H9 (cell line): Measurements from ENCODE around the gene DACT2. TPM values are rescaled to one million over a fixed set of nuclear protein-coding genes. Genes with fewer than 3 reads are reported as not detected.

ENCODE experiments used
- DNase-seq: peaks from one replicate; pipeline ENCODE4 v3.0.0-alpha.2; 2017
- H2AFZ ChIP-seq: one replicate; pipeline ENCODE4 v1.6.1; 2013; ENCODE audit warnings: mild to moderate bottlenecking, low read length, control low read depth, moderate library complexity
- H2AK5ac ChIP-seq: 2 replicates; pipeline ENCODE4 v1.6.1; 2013; ENCODE audit warnings: low read length, control low read depth, mixed read lengths; ENCODE audit not compliant: insufficient read length
- H2BK120ac ChIP-seq: one replicate; pipeline ENCODE4 v1.6.1; 2013; ENCODE audit warnings: low read depth, mild to moderate bottlenecking, low read length, control low read depth, inconsistent platforms; ENCODE audit not compliant: poor library complexity, severe bottlenecking
- H2BK12ac ChIP-seq: 2 replicates; pipeline ENCODE4 v1.6.1; 2013; ENCODE audit warnings: low read length, control low read depth, mixed read lengths, low read depth; ENCODE audit not compliant: insufficient read length
- H2BK15ac ChIP-seq: 2 replicates; pipeline ENCODE4 v1.6.1; 2013; ENCODE audit warnings: low read depth, low read length, control low read depth
- H2BK20ac ChIP-seq: one replicate; pipeline ENCODE4 v1.6.1; 2013; ENCODE audit warnings: low read depth, mild to moderate bottlenecking, low read length, control low read depth, inconsistent platforms; ENCODE audit not compliant: poor library complexity, severe bottlenecking
- H2BK5ac ChIP-seq: 2 replicates; pipeline ENCODE4 v1.6.1; 2013; ENCODE audit warnings: low read length, control low read depth, mixed read lengths; ENCODE audit not compliant: insufficient read length
- H3K14ac ChIP-seq: 2 replicates; pipeline ENCODE4 v1.6.1; 2013; ENCODE audit warnings: low read length, control low read depth; ENCODE audit not compliant: insufficient read depth
- H3K18ac ChIP-seq: 2 replicates; pipeline ENCODE4 v1.6.1; 2013; ENCODE audit warnings: low read depth, mild to moderate bottlenecking, mixed read lengths, low read length, control low read depth; ENCODE audit not compliant: insufficient read length
- H3K23ac ChIP-seq: 2 replicates; pipeline ENCODE4 v1.6.1; 2013; ENCODE audit warnings: low read length, control low read depth, mixed read lengths, low read depth; ENCODE audit not compliant: insufficient read length
- H3K23me2 ChIP-seq: 2 replicates; pipeline ENCODE4 v1.6.1; 2013; ENCODE audit warnings: low read depth, mild to moderate bottlenecking, mixed read lengths, low read length, control low read depth; ENCODE audit not compliant: insufficient read length, poor library complexity, severe bottlenecking
- H3K27ac ChIP-seq: 2 replicates; pipeline ENCODE4 v1.5.1; 2013; ENCODE audit warnings: low read length, control low read depth, mixed read lengths, low read depth; ENCODE audit not compliant: insufficient read length
- H3K27me3 ChIP-seq: 2 replicates; pipeline ENCODE4 v1.6.1; 2013; ENCODE audit warnings: low read length, control low read depth, inconsistent platforms; ENCODE audit not compliant: insufficient read depth
- H3K4ac ChIP-seq: 2 replicates; pipeline ENCODE4 v1.6.1; 2013; ENCODE audit warnings: low read depth, mild to moderate bottlenecking, control low read depth, inconsistent platforms, low read length, moderate library complexity
- H3K4me1 ChIP-seq: 2 replicates; pipeline ENCODE4 v1.6.1; 2013; ENCODE audit warnings: low read length, control low read depth, inconsistent platforms; ENCODE audit not compliant: insufficient read depth
- H3K4me2 ChIP-seq: 2 replicates; pipeline ENCODE4 v1.6.1; 2013; ENCODE audit warnings: low read length, control low read depth, mixed read lengths; ENCODE audit not compliant: insufficient read length, insufficient read depth
- H3K56ac ChIP-seq: 2 replicates; pipeline ENCODE4 v1.6.1; 2013; ENCODE audit warnings: low read depth, mild to moderate bottlenecking, mixed read lengths, low read length, control low read depth; ENCODE audit not compliant: insufficient read length
- H3K79me1 ChIP-seq: 2 replicates; pipeline ENCODE4 v1.6.1; 2013; ENCODE audit warnings: low read depth, mild to moderate bottlenecking, moderate library complexity, low read length, control low read depth, inconsistent platforms; ENCODE audit not compliant: insufficient read depth, poor library complexity, severe bottlenecking
- H3K79me2 ChIP-seq: 2 replicates; pipeline ENCODE4 v1.6.1; 2013; ENCODE audit warnings: low read length, control low read depth, inconsistent platforms; ENCODE audit not compliant: insufficient read depth
- H3K9ac ChIP-seq: 2 replicates; pipeline ENCODE4 v1.6.1; 2013; ENCODE audit warnings: low read length, control low read depth, mixed read lengths; ENCODE audit not compliant: insufficient read length; ENCODE audit errors: extremely low read depth
- H3K9me3 ChIP-seq: one replicate; pipeline ENCODE4 v1.6.1; 2013; ENCODE audit warnings: low read depth, low read length, inconsistent platforms; ENCODE audit not compliant: control insufficient read depth
- H3T11ph ChIP-seq: one replicate; pipeline ENCODE4 v1.6.1; 2013; ENCODE audit warnings: mild to moderate bottlenecking, low read length, control low read depth, inconsistent platforms
- H4K20me1 ChIP-seq: one replicate; pipeline ENCODE4 v1.6.1; 2013; ENCODE audit not compliant: control insufficient read depth, insufficient read length, insufficient read depth
- H4K5ac ChIP-seq: 2 replicates; pipeline ENCODE4 v1.6.1; 2013; ENCODE audit warnings: low read depth, mild to moderate bottlenecking, mixed read lengths, low read length, control low read depth; ENCODE audit not compliant: insufficient read length
- H4K8ac ChIP-seq: replicated peaks from 2 replicates; pipeline ENCODE4 v1.6.1; 2013; ENCODE audit warnings: low read length, control low read depth, mixed read lengths, low read depth; ENCODE audit not compliant: insufficient read length
- H4K91ac ChIP-seq: 2 replicates; pipeline ENCODE4 v1.6.1; 2013; ENCODE audit warnings: low read depth, mild to moderate bottlenecking, moderate library complexity, mixed read lengths, low read length, control low read depth; ENCODE audit not compliant: insufficient read length
- H3K27ac Mint-ChIP-seq, 3 experiments: 2 replicates in 2 of 3; 3 replicates in 1 of 3; pipeline ENCODE4 v1.8.0; 2020 to 2021; ENCODE audit warnings: mixed read lengths in 3 of 3, mild to moderate bottlenecking in 1 of 3, moderate library complexity in 1 of 3
- H3K27me3 Mint-ChIP-seq: 2 replicates; pipeline ENCODE4 v1.8.0; 2021; ENCODE audit warnings: low read depth, mild to moderate bottlenecking, moderate library complexity, mixed read lengths
- H3K36me3 Mint-ChIP-seq, 3 experiments: 2 replicates in 2 of 3; 3 replicates in 1 of 3; pipeline ENCODE4 v1.8.0; 2020 to 2021; ENCODE audit warnings: low read depth in 3 of 3, mixed read lengths in 3 of 3; ENCODE audit not compliant: insufficient read depth in 1 of 3
- H3K4me1 Mint-ChIP-seq, 2 experiments: 2 replicates each; pipeline ENCODE4 v1.8.0; 2020; ENCODE audit warnings: mixed read lengths in 2 of 2
- H3K4me3 Mint-ChIP-seq, 2 experiments: 2 replicates in 1 of 2; 3 replicates in 1 of 2; pipeline ENCODE4 v1.8.0; 2020 to 2021; ENCODE audit warnings: mild to moderate bottlenecking in 2 of 2, mixed read lengths in 2 of 2, moderate library complexity in 1 of 2
- H3K9me3 Mint-ChIP-seq, 2 experiments: 2 replicates in 1 of 2; 3 replicates in 1 of 2; pipeline ENCODE4 v1.8.0; 2020; ENCODE audit warnings: mild to moderate bottlenecking in 2 of 2, mixed read lengths in 2 of 2, moderate library complexity in 1 of 2
- CTCF ChIP-seq: fragments of 200-600 bp; sonication (generic); conservative IDR thresholded peaks from 3 replicates; pipeline ENCODE4 v1.8.0; 2021; ENCODE audit warnings: antibody characterized with exemption, mild to moderate bottlenecking
- WGBS: extraction: QIAGEN DNeasy Blood & Tissue Kit; methylation state at CpG from one replicate; pipeline ENCODE4 v1.1.7; 2013; ENCODE audit warnings: missing lambda C conversion rate, low lambda C conversion rate, mixed read lengths; ENCODE audit not compliant: insufficient read length; ENCODE audit errors: extremely low coverage; 5-methylcytosine and 5-hydroxymethylcytosine counted together
- total RNA-seq: library from RNA; stranded (reverse); gene quantifications from 2 replicates; pipeline ENCODE4 v1.2.1, GENCODE V29; 2021

The DACT2 gene
- total RNA-seq, 1 experiment from 2014 or later, result 1.8 TPM

GRCh38 chr6:168354338-168354737 lies 34.8 kb upstream of the DACT2 start:
- H2BK5ac ChIP-seq, result no peak overlapping the region
- no CpG with 5 or more reads among the region's 10 CpGs for WGBS
- H3K9me3 Mint-ChIP-seq, result peaks cover 0 to 2% of the 10 kb centered on the region in 2 experiments; a peak in 1 of 5 replicates
- H3K56ac ChIP-seq, result no peak overlapping the region
- no peak overlapping the region for H2BK120ac ChIP-seq
- DNase-seq, result no peak
- peaks cover 4% of the 10 kb centered on the region in 2 experiments; a peak in 2 of 4 replicates for H3K4me1 Mint-ChIP-seq
- no peak overlapping the region for H3K14ac ChIP-seq
- no peak overlapping the region; a peak in 1 of 7 replicates for H3K27ac Mint-ChIP-seq
- no peaks in the 10 kb centered on the region for H3K4me1 ChIP-seq
- H2AFZ ChIP-seq, result no peak overlapping the region
- H3K4me3 Mint-ChIP-seq, result no peak overlapping the region
- H3K9me3 ChIP-seq, result no peaks in the 10 kb centered on the region
- H3K79me1 ChIP-seq, result no peaks in the 10 kb centered on the region
- no peaks in the 10 kb centered on the region for H3K27me3 ChIP-seq
- no peaks in the 10 kb centered on the region for H3K79me2 ChIP-seq
- no peak overlapping the region for H3K23ac ChIP-seq
- no peak overlapping the region for H4K5ac ChIP-seq
- no peak overlapping the region for H3K4ac ChIP-seq
- no peaks in the 10 kb centered on the region for H4K20me1 ChIP-seq
- no peak overlapping the region for H2BK15ac ChIP-seq
- no peak overlapping the region for H2BK12ac ChIP-seq
- H3K36me3 Mint-ChIP-seq, result no peaks in the 10 kb centered on the region
- H2BK20ac ChIP-seq, result no peak overlapping the region
- H4K91ac ChIP-seq, result no peak overlapping the region
- H3K27me3 Mint-ChIP-seq, result peaks cover 4% of the 10 kb centered on the region; the same call in 1 of the 2 replicates
- no peak overlapping the region for H3K27ac ChIP-seq
- no peak overlapping the region for H3K18ac ChIP-seq
- no peak for TF ChIP-seq CTCF
- no peaks in the 10 kb centered on the region for H3K23me2 ChIP-seq
- no peak overlapping the region for H2AK5ac ChIP-seq
- H3T11ph ChIP-seq, result no peak overlapping the region
- no peak overlapping the region for H3K4me2 ChIP-seq
- H4K8ac ChIP-seq, result no peak overlapping the region
- H3K9ac ChIP-seq, result no peak overlapping the region
